WI38 (cell line): ENCODE data around the gene PRKAA2.

ENCODE experiments used
- H3K4me3 ChIP-seq: 2 replicates; pipeline ENCODE4 v1.5.1; 2011; ENCODE audit warnings: low read depth, mild to moderate bottlenecking, control low read depth, low read length
- CTCF ChIP-seq: IDR thresholded peaks from 2 replicates; pipeline ENCODE4 v1.5.1; 2012; ENCODE audit warnings: low read depth, mild to moderate bottlenecking, control low read depth, low read length

The PRKAA2 gene

GRCh38 chr1:56627636-56628039, 17.5 kb upstream of the PRKAA2 start:
- H3K4me3 ChIP-seq: no peak overlapping the region
- no peak for TF ChIP-seq CTCF

- no peak for TF ChIP-seq CTCF
- no peak overlapping the region for H3K4me3 ChIP-seq
Measured at GRCh38 chr1:56630786-56631185, 14.3 kb upstream of the PRKAA2 start.

GRCh38 chr1:56631901-56632300, 13.2 kb upstream of the PRKAA2 start:
- no peak overlapping the region for H3K4me3 ChIP-seq
- TF ChIP-seq CTCF: no peak

GRCh38 chr1:56634981-56635380, 10.1 kb upstream of the PRKAA2 start:
- no peak overlapping the region for H3K4me3 ChIP-seq
- no peak for TF ChIP-seq CTCF

- no peak for TF ChIP-seq CTCF
- no peak overlapping the region for H3K4me3 ChIP-seq
Measured at GRCh38 chr1:56638248-56638647, 6.9 kb upstream of the PRKAA2 start.

- H3K4me3 ChIP-seq: no peak overlapping the region
- no peak for TF ChIP-seq CTCF
Measured at GRCh38 chr1:56639211-56639610, 5.9 kb upstream of the PRKAA2 start.

- no peak for TF ChIP-seq CTCF
- H3K4me3 ChIP-seq: no peak overlapping the region
Measured at GRCh38 chr1:56643661-56644060, 1.5 kb upstream of the PRKAA2 start.
